ENCODE data around the gene OR11A1.

The OR11A1 gene

DNA sequence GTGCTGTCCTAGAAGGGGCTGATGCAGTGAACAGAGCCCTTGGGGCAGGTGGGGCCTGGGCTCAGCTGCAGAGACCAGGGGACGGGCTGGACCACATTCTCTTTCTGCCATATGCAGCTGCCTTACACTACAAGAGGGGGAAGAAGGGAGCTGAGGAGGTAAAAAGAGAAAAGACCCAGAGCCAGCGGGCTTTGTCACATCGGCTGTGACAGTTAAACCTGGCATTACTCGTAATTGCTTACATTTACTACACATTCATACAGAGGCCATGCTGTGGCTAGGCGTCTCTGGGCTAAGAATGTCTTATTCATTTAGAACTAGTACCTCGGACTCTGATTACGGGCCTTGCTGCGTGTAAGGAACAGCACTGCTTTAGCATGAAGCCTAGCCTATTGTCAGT is 43.7 kb upstream of the OR11A1 start:
- Histone ChIP-seq H3K9ac (ENCODE audit: insufficient read length, low read depth) (no peak overlapping the region), H3K27me3 (ENCODE audit: insufficient read depth, insufficient read length) (no peaks in the 10 kb centered on the region), H3K4me3 (ENCODE audit: insufficient read length, low read depth) (no peak overlapping the region), H3K36me3 (ENCODE audit: insufficient read depth, insufficient read length, low read length) (no peaks in the 10 kb centered on the region), H3K9me3 (ENCODE audit: insufficient read depth, low read length) (no peaks in the 10 kb centered on the region), H3K4me1 (ENCODE audit: insufficient read depth, insufficient read length) (no peaks in the 10 kb centered on the region)
- no peak for TF ChIP-seq ZNF274 (IDR thresholded peaks at IDR 0.05; ENCODE audit: low read depth, low read length)
- TF ChIP-seq SUZ12 (IDR thresholded peaks at IDR 0.05; ENCODE audit: extremely low read depth, insufficient read depth, insufficient read length), result no peak
- no peak for TF ChIP-seq YY1 (IDR thresholded peaks at IDR 0.05; ENCODE audit: insufficient read depth, insufficient read length)
- DNase-seq (ENCODE audit: low read depth, low spot score), result no peak

DNA sequence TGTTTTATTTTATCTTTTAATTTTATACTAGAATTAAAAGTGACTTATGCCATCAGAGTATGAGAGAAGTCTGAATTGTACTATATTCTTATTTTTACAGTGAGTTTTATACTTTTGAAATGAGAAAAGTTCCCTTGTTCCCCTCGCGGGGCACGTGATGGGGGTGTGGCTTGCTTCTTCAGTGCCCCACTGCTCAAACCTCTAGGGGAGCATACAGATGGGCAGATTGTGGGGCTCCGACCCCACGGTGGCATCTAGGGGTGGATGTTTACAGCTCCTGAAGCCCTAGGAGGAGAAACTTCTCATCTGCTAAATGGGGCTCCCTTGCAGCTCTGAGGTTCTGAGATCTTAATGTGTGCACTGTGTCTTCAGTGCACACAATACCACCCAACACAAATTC is 42.8 kb upstream of the OR11A1 start:
- Histone ChIP-seq H3K27me3 (ENCODE audit: insufficient read depth, insufficient read length) (no peaks in the 10 kb centered on the region), H3K4me3 (ENCODE audit: insufficient read length, low read depth) (no peak overlapping the region), H3K4me1 (ENCODE audit: insufficient read depth, insufficient read length) (no peaks in the 10 kb centered on the region), H3K36me3 (ENCODE audit: insufficient read depth, insufficient read length, low read length) (no peaks in the 10 kb centered on the region), H3K9ac (ENCODE audit: insufficient read length, low read depth) (no peak overlapping the region), H3K9me3 (ENCODE audit: insufficient read depth, low read length) (no peaks in the 10 kb centered on the region)
- DNase-seq (ENCODE audit: low read depth, low spot score), result no peak
- no peak for TF ChIP-seq SUZ12 (IDR thresholded peaks at IDR 0.05; ENCODE audit: extremely low read depth, insufficient read depth, insufficient read length)
- TF ChIP-seq ZNF274 (IDR thresholded peaks at IDR 0.05; ENCODE audit: low read depth, low read length), result no peak
- no peak for TF ChIP-seq YY1 (IDR thresholded peaks at IDR 0.05; ENCODE audit: insufficient read depth, insufficient read length)

DNA sequence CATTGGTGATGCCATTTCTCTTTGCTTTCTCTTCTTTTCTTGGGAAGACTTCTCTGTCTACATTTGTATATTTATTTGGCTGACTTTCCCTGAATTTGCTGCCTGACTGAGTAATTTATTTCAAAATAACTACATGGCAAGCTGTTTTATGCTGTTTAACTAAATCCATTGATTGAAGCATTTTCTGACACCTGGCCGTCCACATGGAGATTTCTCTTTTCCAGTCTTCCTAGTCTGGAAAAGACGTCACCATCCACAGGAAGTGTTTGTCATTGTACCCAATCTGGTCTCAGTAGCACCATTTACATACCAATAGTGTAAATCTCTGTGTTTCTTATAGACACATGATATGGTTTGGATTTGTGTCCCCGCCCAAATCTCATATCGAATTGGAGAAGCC is 40.1 kb upstream of the OR11A1 start:
- no peak for DNase-seq (ENCODE audit: low read depth, low spot score)
- Histone ChIP-seq H3K4me3 (ENCODE audit: insufficient read length, low read depth) (no peak overlapping the region), H3K27me3 (ENCODE audit: insufficient read depth, insufficient read length) (no peaks in the 10 kb centered on the region), H3K9ac (ENCODE audit: insufficient read length, low read depth) (no peak overlapping the region), H3K9me3 (ENCODE audit: insufficient read depth, low read length) (no peaks in the 10 kb centered on the region), H3K4me1 (ENCODE audit: insufficient read depth, insufficient read length) (no peaks in the 10 kb centered on the region), H3K36me3 (ENCODE audit: insufficient read depth, insufficient read length, low read length) (no peaks in the 10 kb centered on the region)
- TF ChIP-seq ZNF274 (IDR thresholded peaks at IDR 0.05; ENCODE audit: low read depth, low read length) (no peak), SUZ12 (IDR thresholded peaks at IDR 0.05; ENCODE audit: extremely low read depth, insufficient read depth, insufficient read length) (no peak), YY1 (IDR thresholded peaks at IDR 0.05; ENCODE audit: insufficient read depth, insufficient read length) (no peak)

DNA sequence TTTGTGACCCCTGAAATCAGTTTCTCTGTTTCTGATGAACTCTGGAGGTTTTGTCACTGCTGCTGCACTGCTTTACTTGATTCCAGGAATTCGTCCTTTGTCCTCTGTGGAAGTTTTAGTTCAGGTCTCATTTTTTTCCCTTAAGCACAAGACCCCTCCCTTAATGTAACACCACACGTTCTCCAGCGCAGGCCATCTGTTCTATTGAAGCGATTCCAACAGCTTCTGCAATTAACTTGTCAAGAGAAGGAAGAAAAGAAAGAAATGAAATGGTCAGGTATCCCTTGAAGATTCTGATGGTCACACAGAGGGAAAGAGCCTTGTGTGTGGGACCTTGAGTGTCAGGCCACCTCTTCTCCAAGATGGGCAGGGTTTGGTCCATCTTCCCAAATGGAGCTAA is 38.7 kb upstream of the OR11A1 start:
- Histone ChIP-seq H3K27me3 (ENCODE audit: insufficient read depth, insufficient read length) (no peaks in the 10 kb centered on the region), H3K9ac (ENCODE audit: insufficient read length, low read depth) (no peak overlapping the region), H3K4me1 (ENCODE audit: insufficient read depth, insufficient read length) (no peaks in the 10 kb centered on the region), H3K9me3 (ENCODE audit: insufficient read depth, low read length) (0 out of 2 replicates have a peak, but pooled peaks cover 4% of the 10 kb centered on the region), H3K4me3 (ENCODE audit: insufficient read length, low read depth) (no peak overlapping the region), H3K36me3 (ENCODE audit: insufficient read depth, insufficient read length, low read length) (no peaks in the 10 kb centered on the region)
- no peak for DNase-seq (ENCODE audit: low read depth, low spot score)
- TF ChIP-seq YY1 (IDR thresholded peaks at IDR 0.05; ENCODE audit: insufficient read depth, insufficient read length) (no peak), ZNF274 (IDR thresholded peaks at IDR 0.05; ENCODE audit: low read depth, low read length) (no peak)

DNA sequence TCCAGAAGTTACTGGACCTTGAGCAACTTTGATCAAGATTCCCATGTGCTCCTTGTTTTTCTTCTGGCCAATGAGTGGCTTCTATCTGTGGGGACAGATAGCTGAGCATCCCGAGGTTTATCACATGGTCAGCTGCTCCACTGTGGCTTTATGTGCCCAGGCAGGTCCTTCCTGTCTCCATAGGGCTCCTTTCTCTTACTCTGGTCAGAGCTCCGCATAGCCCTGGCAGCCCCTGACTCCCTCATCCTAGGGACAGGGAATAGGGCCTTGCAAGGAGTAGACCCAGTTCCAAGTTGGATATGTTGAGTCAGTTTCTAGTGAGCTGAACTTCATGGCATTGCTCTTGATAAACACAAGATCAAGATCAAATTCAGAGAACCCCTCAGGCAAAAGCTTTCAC is 37.3 kb upstream of the OR11A1 start:
- H3K9me3 ChIP-seq (ENCODE audit: insufficient read depth, low read length), result peaks cover 4% of the 10 kb centered on the region; the same call in 1 of the 2 replicates
- DNase-seq (ENCODE audit: low read depth, low spot score), result no peak
- no peak overlapping the region for H3K4me3 ChIP-seq (ENCODE audit: insufficient read length, low read depth)
- TF ChIP-seq YY1 (IDR thresholded peaks at IDR 0.05; ENCODE audit: insufficient read depth, insufficient read length) (no peak), ZNF274 (IDR thresholded peaks at IDR 0.05; ENCODE audit: low read depth, low read length) (no peak), SUZ12 (IDR thresholded peaks at IDR 0.05; ENCODE audit: extremely low read depth, insufficient read depth, insufficient read length) (no peak)
- no peaks in the 10 kb centered on the region for H3K36me3 ChIP-seq (ENCODE audit: insufficient read depth, insufficient read length, low read length)
- H3K9ac ChIP-seq (ENCODE audit: insufficient read length, low read depth), result no peak overlapping the region
- no peaks in the 10 kb centered on the region for H3K4me1 ChIP-seq (ENCODE audit: insufficient read depth, insufficient read length)
- H3K27me3 ChIP-seq (ENCODE audit: insufficient read depth, insufficient read length), result no peaks in the 10 kb centered on the region

DNA sequence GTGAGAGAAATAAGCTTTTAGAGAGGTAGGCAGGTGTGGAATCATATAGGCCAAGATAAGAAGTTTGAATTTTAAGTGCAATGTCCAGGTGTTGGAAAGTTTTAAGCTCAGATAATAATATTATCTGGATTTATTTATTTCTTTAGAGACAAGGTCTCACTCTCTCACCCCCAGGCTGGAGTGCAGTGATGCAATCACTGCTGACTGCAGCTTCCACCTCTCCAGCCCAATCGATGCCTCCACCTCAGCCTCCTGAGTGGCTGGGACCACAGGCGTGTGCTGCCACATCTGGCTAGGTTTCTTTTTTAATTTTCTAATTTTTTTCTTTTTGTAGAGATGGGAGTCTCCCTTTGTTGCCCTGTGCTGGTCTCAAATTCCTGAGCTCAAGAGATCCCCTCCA is 36.4 kb upstream of the OR11A1 start:
- Histone ChIP-seq H3K36me3 (ENCODE audit: insufficient read depth, insufficient read length, low read length) (no peaks in the 10 kb centered on the region), H3K9ac (ENCODE audit: insufficient read length, low read depth) (no peak overlapping the region), H3K27me3 (ENCODE audit: insufficient read depth, insufficient read length) (no peaks in the 10 kb centered on the region), H3K9me3 (ENCODE audit: insufficient read depth, low read length) (peaks cover 4% of the 10 kb centered on the region; the same call in 1 of the 2 replicates), H3K4me3 (ENCODE audit: insufficient read length, low read depth) (no peak overlapping the region), H3K4me1 (ENCODE audit: insufficient read depth, insufficient read length) (no peaks in the 10 kb centered on the region)
- TF ChIP-seq SUZ12 (IDR thresholded peaks at IDR 0.05; ENCODE audit: extremely low read depth, insufficient read depth, insufficient read length), result no peak
- no peak for TF ChIP-seq ZNF274 (IDR thresholded peaks at IDR 0.05; ENCODE audit: low read depth, low read length)
- TF ChIP-seq YY1 (IDR thresholded peaks at IDR 0.05; ENCODE audit: insufficient read depth, insufficient read length), result no peak
- DNase-seq (ENCODE audit: low read depth, low spot score), result no peak

DNA sequence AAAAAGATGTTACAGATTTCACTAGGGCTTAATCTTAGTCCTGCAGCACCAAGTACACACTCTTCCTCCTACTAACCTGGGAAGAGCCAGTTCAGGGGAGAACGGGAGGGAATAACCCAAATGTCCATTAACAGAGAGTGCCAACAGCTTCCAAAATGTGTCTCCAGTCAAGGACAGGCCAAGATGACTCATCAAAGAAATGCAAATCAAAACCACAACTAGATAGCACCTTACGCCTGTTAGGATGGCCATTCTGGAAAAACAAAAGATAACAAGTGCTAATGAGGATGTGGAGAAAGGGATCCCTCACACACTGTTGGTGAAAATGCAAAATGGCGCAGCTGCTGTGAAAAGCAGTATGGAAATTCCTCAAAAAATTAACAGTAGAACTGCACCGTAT is 34.7 kb upstream of the OR11A1 start:
- Histone ChIP-seq H3K4me3 (ENCODE audit: insufficient read length, low read depth) (no peak overlapping the region), H3K9ac (ENCODE audit: insufficient read length, low read depth) (no peak overlapping the region), H3K36me3 (ENCODE audit: insufficient read depth, insufficient read length, low read length) (no peaks in the 10 kb centered on the region), H3K9me3 (ENCODE audit: insufficient read depth, low read length) (peaks cover 4% of the 10 kb centered on the region; the same call in 1 of the 2 replicates), H3K27me3 (ENCODE audit: insufficient read depth, insufficient read length) (no peaks in the 10 kb centered on the region), H3K4me1 (ENCODE audit: insufficient read depth, insufficient read length) (no peaks in the 10 kb centered on the region)
- DNase-seq (ENCODE audit: low read depth, low spot score), result no peak
- TF ChIP-seq YY1 (IDR thresholded peaks at IDR 0.05; ENCODE audit: insufficient read depth, insufficient read length) (no peak), ZNF274 (IDR thresholded peaks at IDR 0.05; ENCODE audit: low read depth, low read length) (no peak), SUZ12 (IDR thresholded peaks at IDR 0.05; ENCODE audit: extremely low read depth, insufficient read depth, insufficient read length) (no peak)

DNA sequence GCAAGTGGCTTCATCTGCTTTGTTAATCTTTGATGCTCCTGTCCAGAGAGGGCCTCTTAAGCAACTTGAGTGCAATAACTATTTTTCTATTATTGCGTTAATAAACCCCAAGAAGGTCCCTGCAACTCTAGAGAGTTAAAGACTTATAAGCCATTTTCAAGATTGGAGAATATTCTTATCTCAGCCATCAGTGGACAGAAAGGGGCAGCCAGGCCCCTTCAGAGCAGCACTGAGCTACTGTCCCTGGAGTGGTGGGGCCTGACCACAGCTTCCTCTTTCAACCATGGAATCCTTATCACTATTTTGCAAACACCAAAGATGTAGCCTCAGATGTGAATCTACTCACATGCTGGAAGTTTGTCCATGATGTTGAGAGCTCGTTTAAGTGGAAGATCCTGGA is 33.7 kb upstream of the OR11A1 start:
- Histone ChIP-seq H3K27me3 (ENCODE audit: insufficient read depth, insufficient read length) (no peaks in the 10 kb centered on the region), H3K36me3 (ENCODE audit: insufficient read depth, insufficient read length, low read length) (no peaks in the 10 kb centered on the region), H3K4me1 (ENCODE audit: insufficient read depth, insufficient read length) (no peaks in the 10 kb centered on the region), H3K4me3 (ENCODE audit: insufficient read length, low read depth) (no peak overlapping the region), H3K9me3 (ENCODE audit: insufficient read depth, low read length) (peaks cover 4% of the 10 kb centered on the region; the same call in 1 of the 2 replicates), H3K9ac (ENCODE audit: insufficient read length, low read depth) (no peak overlapping the region)
- DNase-seq (ENCODE audit: low read depth, low spot score), result no peak
- TF ChIP-seq ZNF274 (IDR thresholded peaks at IDR 0.05; ENCODE audit: low read depth, low read length) (no peak), SUZ12 (IDR thresholded peaks at IDR 0.05; ENCODE audit: extremely low read depth, insufficient read depth, insufficient read length) (no peak), YY1 (IDR thresholded peaks at IDR 0.05; ENCODE audit: insufficient read depth, insufficient read length) (no peak)
